Inflammatory macrophage (primary cell): ENCODE data around the gene SLC44A3.
"Not testable (repeated sequence)": the region's sequence is repeated elsewhere in the genome, so short reads cannot be mapped to it uniquely, and the experiment has no call there.

Source experiments
- DNase-seq, 2 donors: peaks; one replicate each; pipeline ENCODE4 v3.0.0-alpha.2; 2020 to 2022

Gene SLC44A3

GRCh38 chr1:94936861-94937620, 116.9 kb downstream of the SLC44A3 start:
- DNase-seq, result no peak

- no peak for DNase-seq
Observed at GRCh38 chr1:94937820-94938219, 117.7 kb downstream of the SLC44A3 start.

GRCh38 chr1:94940738-94941137, 120.6 kb downstream of the SLC44A3 start:
- DNase-seq, result no peak

- DNase-seq, result not testable (repeated sequence)
Observed at GRCh38 chr1:94941480-94941879, 121.3 kb downstream of the SLC44A3 start.

GRCh38 chr1:94942171-94943128, 122.3 kb downstream of the SLC44A3 start:
- no peak for DNase-seq
